GM12878 (cell line): ENCODE results near the gene NLRC5. TPM values are rescaled to one million over a fixed set of nuclear protein-coding genes. Genes with fewer than 3 reads are reported as not detected.

Source experiments
- ATAC-seq: fragments of 200-7000 bp; cut with Tn5 transposase; 3 replicates; pipeline ENCODE4 v1.9.1; 2020; ENCODE audit warnings: mild to moderate bottlenecking, moderate library complexity
- BruUV-seq: library from RNA; stranded (reverse); fragments of 400-500 nt; replicated peaks from 2 replicates; lab custom pipeline; 2021; lab: Mats Ljungman, UMichigan
- CTCF ChIA-PET: fragments of 300-600 bp; sonication (Branson Sonifier 250); formaldehyde crosslinking; extraction: SDS; loops from one replicate; lab custom pipeline; 2021; ENCODE audit warnings: inconsistent platforms; lab: Yijun Ruan, JAX
- POLR2A ChIA-PET: fragments of 350-600 bp; formaldehyde crosslinking; extraction: SDS; loops from one replicate; lab custom pipeline; 2021; ENCODE audit warnings: inconsistent platforms; lab: Charles Lee
- RAD21 ChIA-PET: fragments of 300-600 bp; sonication (Branson Sonifier 250); formaldehyde crosslinking; loops from one replicate; lab custom pipeline; 2023; ENCODE audit warnings: antibody characterized with exemption; ENCODE audit not compliant: unreplicated experiment; lab: Charles Lee
- SMC1A ChIA-PET: fragments of 300-600 bp; sonication (Branson Sonifier 250); formaldehyde crosslinking; loops from one replicate; lab custom pipeline; 2023; ENCODE audit not compliant: unreplicated experiment, uncharacterized antibody; lab: Charles Lee
- DNase-seq: peaks from one replicate; pipeline ENCODE4 v3.0.0-alpha.2; 2011; ENCODE audit warnings: low read depth, low spot score
- FAIRE-seq: peaks from 3 replicates; lab custom pipeline; 2011; peaks lifted over from hg19 to GRCh38; lab: Jason Lieb, UNC
- H2AFZ ChIP-seq: 2 replicates; pipeline ENCODE4 v1.6.0; 2011; ENCODE audit warnings: low read depth, low read length, control low read depth; ENCODE audit not compliant: control insufficient read depth
- H3K27ac ChIP-seq: 2 replicates; pipeline ENCODE4 v1.5.1; 2011; ENCODE audit warnings: control low read depth; ENCODE audit not compliant: control insufficient read depth, insufficient read depth
- H3K27me3 ChIP-seq, 2 experiments: replicated peaks in 1 of 2; 2 replicates each; pipeline versions ENCODE4 v1.6.0 to v1.6.1; 2011; ENCODE audit warnings: low read length in 1 of 2; ENCODE audit not compliant: control insufficient read depth in 2 of 2, insufficient read depth in 2 of 2
- H3K36me3 ChIP-seq, 2 experiments: 2 replicates each; pipeline ENCODE4 v1.5.1; 2011; ENCODE audit warnings: low read length in 1 of 2; ENCODE audit not compliant: control insufficient read depth in 2 of 2, insufficient read depth in 2 of 2
- H3K4me1 ChIP-seq: 2 replicates; pipeline ENCODE4 v1.6.1; 2011; ENCODE audit warnings: mild to moderate bottlenecking, low read length, moderate library complexity, mixed read lengths; ENCODE audit not compliant: control insufficient read depth, insufficient read depth
- H3K4me2 ChIP-seq: 2 replicates; pipeline ENCODE4 v1.6.0; 2011; ENCODE audit warnings: control low read depth; ENCODE audit not compliant: control insufficient read depth, insufficient read depth
- H3K4me3 ChIP-seq: fragments of 200-600 bp; sonication (generic); 2 replicates; pipeline ENCODE4 v1.5.1; 2016
- H3K79me2 ChIP-seq: 2 replicates; pipeline ENCODE4 v1.6.0; 2011; ENCODE audit warnings: low read length; ENCODE audit not compliant: control insufficient read depth, insufficient read depth
- H3K9ac ChIP-seq: 2 replicates; pipeline ENCODE4 v1.8.0; 2011; ENCODE audit warnings: low read length, control low read depth, mixed read lengths; ENCODE audit not compliant: control insufficient read depth, insufficient read depth
- H3K9me3 ChIP-seq: replicated peaks from 3 replicates; pipeline ENCODE4 v1.5.1; 2011; ENCODE audit warnings: mild to moderate bottlenecking, low read length; ENCODE audit not compliant: control insufficient read depth, insufficient read depth
- H4K20me1 ChIP-seq: 2 replicates; pipeline ENCODE4 v1.6.0; 2011; ENCODE audit not compliant: control insufficient read depth, insufficient read depth
- CTCF ChIP-seq, 3 experiments: IDR thresholded peaks in 2 of 3; conservative IDR thresholded peaks in 1 of 3; 2 replicates each; pipeline ENCODE4 v1.5.1; 2011; ENCODE audit warnings: low read depth in 3 of 3, low read length in 3 of 3, mild to moderate bottlenecking in 3 of 3, control low read depth in 2 of 3, moderate library complexity in 2 of 3, inconsistent platforms in 1 of 3, mixed read lengths in 1 of 3; ENCODE audit not compliant: control insufficient read depth in 2 of 3, insufficient read depth in 1 of 3; ENCODE audit errors: extremely low read depth in 1 of 3
- ELK1 ChIP-seq: IDR thresholded peaks from 2 replicates; pipeline ENCODE4 v1.6.1; 2012; ENCODE audit warnings: low read depth, low read length, improper control_type of control experiment
- ESRRA ChIP-seq: IDR thresholded peaks from 2 replicates; pipeline ENCODE4 v1.6.1; 2012; ENCODE audit warnings: mild to moderate bottlenecking, low read length, improper control_type of control experiment
- IKZF2 ChIP-seq, 2 experiments: fragments of 450-650 bp; IDR thresholded peaks; 2 replicates each; pipeline ENCODE4 v1.6.1; 2017; ENCODE audit warnings: mild to moderate bottlenecking in 2 of 2, moderate library complexity in 2 of 2
- PAX8 ChIP-seq: fragments of 450-650 bp; IDR thresholded peaks from 2 replicates; pipeline ENCODE4 v1.6.1; 2017; ENCODE audit warnings: mild to moderate bottlenecking, moderate library complexity
- POU2F2 ChIP-seq: IDR thresholded peaks from 3 replicates; pipeline ENCODE4 v1.6.1; 2011; ENCODE audit warnings: low read depth, mild to moderate bottlenecking, low read length, borderline replicate concordance
- RFX5 ChIP-seq: IDR thresholded peaks from 2 replicates; pipeline ENCODE4 v1.6.1; 2011; ENCODE audit warnings: low read depth, low read length, improper control_type of control experiment
- RUNX3 ChIP-seq: IDR thresholded peaks from 2 replicates; pipeline ENCODE4 v1.6.1; 2012; ENCODE audit warnings: low read length, inconsistent platforms
- SMARCA5 ChIP-seq: fragments of 450-650 bp; IDR thresholded peaks from 2 replicates; pipeline ENCODE4 v1.6.1; 2017; ENCODE audit warnings: mild to moderate bottlenecking
- ZBTB40 ChIP-seq: fragments of 450-650 bp; IDR thresholded peaks from 2 replicates; pipeline ENCODE4 v1.6.1; 2016; ENCODE audit warnings: mild to moderate bottlenecking, moderate library complexity, borderline replicate concordance
- ZNF217 ChIP-seq: fragments of 450-650 bp; IDR thresholded peaks from 2 replicates; pipeline ENCODE4 v1.6.1; 2017; ENCODE audit warnings: antibody characterized with exemption, mild to moderate bottlenecking
- WGBS: methylation state at CpG from one replicate; pipeline ENCODE4 v1.1.6; 2016; ENCODE audit warnings: low lambda C conversion rate; ENCODE audit not compliant: insufficient replicate concordance, insufficient coverage; ENCODE audit errors: missing lambda C conversion rate; 5-methylcytosine and 5-hydroxymethylcytosine counted together
- in situ Hi-C: fragments of 300-500 bp; cut with MboI; formaldehyde crosslinking; loops from 9 replicates; pipeline ENCODE4 v1.14.3; 2018; ENCODE audit warnings: mixed read lengths
- intact Hi-C: fragments of 100-400 bp; cut with micrococcal nuclease; formaldehyde crosslinking; loops from one replicate; pipeline ENCODE4 v1.14.2; 2022; ENCODE audit not compliant: unreplicated experiment
- polyA plus RNA-seq, 11 experiments: library from polyadenylated mRNA; depleted of rRNA in 4 of 11; unstranded in 6 of 11; stranded (reverse) in 5 of 11; fragments of >200 nt; fragmentation: Nextera tagmentation in 4 of 11; fragmentation: Illumina TruSeq in 1 of 11; extraction: Ambion mirVana in 4 of 11; extraction: Trizol in 1 of 11; gene quantifications; 1 replicate in 1 of 11; 2 replicates in 10 of 11; pipeline versions ENCODE4 v1.2.1 to v1.2.3, GENCODE V29; 2011 to 2016; ENCODE audit warnings: inconsistent platforms in 2 of 11, missing spikeins in 2 of 11, low read depth in 1 of 11
- total RNA-seq, 4 experiments: library from RNA; depleted of rRNA in 3 of 4; stranded (reverse); fragments of >200 nt in 3 of 4; fragmentation: Illumina TruSeq in 1 of 4; extraction: Trizol in 1 of 4; gene quantifications; 2 replicates each; pipeline versions ENCODE4 v1.2.1 to v1.2.3, GENCODE V29; 2013 to 2021
- TF ChIP-seq, protein P1 (sequence below): fragments of 450-650 bp; conservative IDR thresholded peaks from 2 replicates; pipeline ENCODE4 v1.6.1; 2017; ENCODE audit warnings: mild to moderate bottlenecking, moderate library complexity

The NLRC5 gene
- total and polyA plus RNA-seq, 10 of the 15 experiments (the other 5 are each of a cell fraction or from before 2014, with no cell fraction given): 13.1 to 105 (median 57.3) TPM

DNA sequence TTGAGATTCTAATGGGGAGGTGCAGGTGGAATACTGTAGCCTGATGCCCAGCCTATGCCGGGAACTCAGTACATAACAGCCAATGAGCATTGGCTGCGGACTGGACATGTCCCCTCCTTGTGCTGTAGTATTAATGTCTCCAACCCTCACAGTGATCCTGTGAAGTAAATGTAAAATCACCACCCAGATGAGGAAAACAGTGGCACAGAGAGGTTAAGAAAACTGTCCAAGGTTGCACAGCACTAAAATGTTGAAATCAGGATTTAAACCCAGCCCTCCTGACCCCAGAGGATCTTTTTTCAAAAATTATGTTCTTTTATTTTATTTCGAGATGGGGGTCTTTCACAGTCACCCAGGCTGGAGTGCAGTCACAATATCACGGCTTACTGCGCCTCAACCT, 7.9 kb downstream of the NLRC5 start:
- Histone ChIP-seq H3K4me2 (no peak overlapping the region), H3K27ac (no peak overlapping the region), H3K9ac (no peak overlapping the region), H3K36me3 (peaks cover 0 to 3% of the 10 kb centered on the region in 2 experiments; a peak in 1 of 4 replicates), H4K20me1 (no peaks in the 10 kb centered on the region), H3K79me2 (peaks cover 83% of the 10 kb centered on the region), H3K4me1 (peaks cover 25% of the 10 kb centered on the region), H3K9me3 (no peaks in the 10 kb centered on the region), H3K27me3 (no peaks in the 10 kb centered on the region), H2AFZ (no peak overlapping the region), H3K4me3 (no peak overlapping the region)
- ATAC-seq: no peak
- ChIA-PET CTCF (interaction anchor here (1.5 to 2.3 kb wide), 3 partner anchors 8 to 13 kb away, joined by 4 to 8 read pairs (median 5); partner anchors contain the start of gene NLRC5), POLR2A (interaction anchor here (4.7 to 10.0 kb wide), 2 partner anchors 15 to 26 kb away, joined by 37 to 216 read pairs; partner anchors contain the start of gene NLRC5), RAD21 (interaction anchor here (2.6 to 22.0 kb wide), 2 partner anchors 13 to 18 kb away, joined by 8 to 473 read pairs; partner anchors contain the start of gene NLRC5), SMC1A (interaction anchor here (0.5 to 20.8 kb wide), 5 partner anchors 10 to 314 kb away, joined by 3 to 604 read pairs (median 6); partner anchors contain the start of genes CETP and NLRC5)
- BruUV-seq: no TSS peak
- TF ChIP-seq ESRRA (no peak), RUNX3 (no peak), RFX5 (no peak), IKZF2 (IDR thresholded peaks at IDR 0.05) (peak in 1 of 2 experiments; percentile 6; a peak in 1 of 4 replicates), SMARCA5 (peak; percentile 68; the same call in 1 of the 2 replicates), CTCF (IDR thresholded peaks at IDR 0.05 in 2 of 3, conservative IDR thresholded peaks at IDR 0.05 in 1 of 3; ENCODE audit: control insufficient read depth in 2 of 3, extremely low read depth in 1 of 3, insufficient read depth in 1 of 3, low read depth in 3 of 3, low read length in 3 of 3) (no peak), ELK1 (no peak), POU2F2 (no peak), ZNF217 (peak; percentile 64; the same call in 1 of the 2 replicates), ZBTB40 (no peak), PAX8 (0 out of 2 replicates have a peak, but pooled peaks have one; percentile 43)
- TF ChIP-seq, protein P1, sequence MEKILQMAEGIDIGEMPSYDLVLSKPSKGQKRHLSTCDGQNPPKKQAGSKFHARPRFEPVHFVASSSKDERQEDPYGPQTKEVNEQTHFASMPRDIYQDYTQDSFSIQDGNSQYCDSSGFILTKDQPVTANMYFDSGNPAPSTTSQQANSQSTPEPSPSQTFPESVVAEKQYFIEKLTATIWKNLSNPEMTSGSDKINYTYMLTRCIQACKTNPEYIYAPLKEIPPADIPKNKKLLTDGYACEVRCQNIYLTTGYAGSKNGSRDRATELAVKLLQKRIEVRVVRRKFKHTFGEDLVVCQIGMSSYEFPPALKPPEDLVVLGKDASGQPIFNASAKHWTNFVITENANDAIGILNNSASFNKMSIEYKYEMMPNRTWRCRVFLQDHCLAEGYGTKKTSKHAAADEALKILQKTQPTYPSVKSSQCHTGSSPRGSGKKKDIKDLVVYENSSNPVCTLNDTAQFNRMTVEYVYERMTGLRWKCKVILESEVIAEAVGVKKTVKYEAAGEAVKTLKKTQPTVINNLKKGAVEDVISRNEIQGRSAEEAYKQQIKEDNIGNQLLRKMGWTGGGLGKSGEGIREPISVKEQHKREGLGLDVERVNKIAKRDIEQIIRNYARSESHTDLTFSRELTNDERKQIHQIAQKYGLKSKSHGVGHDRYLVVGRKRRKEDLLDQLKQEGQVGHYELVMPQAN: no peak
- in situ Hi-C loops: no loop called here
- WGBS: 88% methylated on average over 5 of the region's 5 CpGs
- no peak for DNase-seq
- intact Hi-C loops: loop anchor here (5.0 kb wide), 1 partner anchor 35 kb away; the partner anchor contains the start of gene CETP
- no peak for FAIRE-seq
